Mesodermal cell (in vitro differentiated cells): Measurements from ENCODE around the gene TRIP6.

Experiments used
- H3K27ac ChIP-seq: 2 replicates; pipeline ENCODE4 v1.7.0; 2013; ENCODE audit warnings: mild to moderate bottlenecking, low read depth, low read length, moderate library complexity; ENCODE audit not compliant: severe bottlenecking
- H3K36me3 ChIP-seq: 2 replicates; pipeline ENCODE4 v1.7.1; 2013; ENCODE audit warnings: mild to moderate bottlenecking, low read length, moderate library complexity; ENCODE audit not compliant: control insufficient read depth, insufficient read depth
- H3K4me1 ChIP-seq: one replicate; pipeline ENCODE4 v1.7.1; 2013; ENCODE audit warnings: mild to moderate bottlenecking, low read length; ENCODE audit not compliant: insufficient read depth, control insufficient read depth, poor library complexity, severe bottlenecking
- H3K4me3 ChIP-seq: 2 replicates; pipeline ENCODE4 v1.7.0; 2013; ENCODE audit warnings: low read length, control low read depth, mild to moderate bottlenecking; ENCODE audit not compliant: insufficient read depth, poor library complexity, severe bottlenecking; ENCODE audit errors: extremely low read depth
- H3K9me3 ChIP-seq: 2 replicates; pipeline ENCODE4 v1.7.1; 2013; ENCODE audit warnings: mild to moderate bottlenecking, low read length, moderate library complexity; ENCODE audit not compliant: control insufficient read depth
- WGBS, 2 experiments: methylation state at CpG; one replicate each; pipeline ENCODE4 v1.1.5; 2013; ENCODE audit warnings: missing lambda C conversion rate in 2 of 2; ENCODE audit not compliant: insufficient coverage in 2 of 2; 5-methylcytosine and 5-hydroxymethylcytosine counted together

Gene TRIP6

DNA sequence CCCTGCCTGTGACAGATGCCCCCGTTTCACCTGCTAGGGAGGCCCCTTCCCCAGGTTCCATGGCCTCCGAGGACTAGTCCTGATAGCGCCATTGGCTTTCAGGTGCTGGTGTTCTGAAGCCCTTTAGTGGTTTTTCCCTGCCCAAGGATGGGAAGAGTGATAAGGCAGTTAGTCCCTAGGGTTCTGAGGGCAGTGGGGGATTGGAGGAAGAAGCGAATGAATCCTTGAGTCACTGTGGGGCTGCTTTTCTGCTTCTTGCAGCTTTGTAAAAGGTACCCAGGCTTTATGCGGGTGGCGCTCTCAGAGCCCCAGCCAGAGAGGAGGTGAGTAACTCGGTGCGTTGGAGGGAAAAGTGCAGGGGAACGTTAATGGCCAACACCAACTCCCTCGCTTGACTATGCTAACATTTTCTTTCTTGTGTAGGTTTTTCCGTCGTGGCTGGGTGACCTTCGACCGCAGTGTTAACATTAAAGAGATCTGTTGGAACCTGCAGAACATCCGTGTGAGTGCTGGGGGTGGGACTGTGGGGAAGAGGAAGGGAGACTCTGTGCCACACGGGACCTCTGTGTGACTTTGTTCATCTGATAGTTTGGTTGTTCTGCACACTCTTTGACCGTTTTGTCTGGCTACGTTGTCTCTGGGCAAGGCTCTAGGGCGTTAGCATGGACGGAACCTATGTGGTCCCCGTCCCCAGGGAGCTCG, 18.4 kb downstream of the TRIP6 start:
- Histone ChIP-seq H3K4me1 (peaks cover 22% of the 10 kb centered on the region), H3K36me3 (peaks cover 83% of the 10 kb centered on the region)
- WGBS, 2 experiments, result 95 to 97% methylated on average over 15 to 21 of the region's 22 CpGs

DNA sequence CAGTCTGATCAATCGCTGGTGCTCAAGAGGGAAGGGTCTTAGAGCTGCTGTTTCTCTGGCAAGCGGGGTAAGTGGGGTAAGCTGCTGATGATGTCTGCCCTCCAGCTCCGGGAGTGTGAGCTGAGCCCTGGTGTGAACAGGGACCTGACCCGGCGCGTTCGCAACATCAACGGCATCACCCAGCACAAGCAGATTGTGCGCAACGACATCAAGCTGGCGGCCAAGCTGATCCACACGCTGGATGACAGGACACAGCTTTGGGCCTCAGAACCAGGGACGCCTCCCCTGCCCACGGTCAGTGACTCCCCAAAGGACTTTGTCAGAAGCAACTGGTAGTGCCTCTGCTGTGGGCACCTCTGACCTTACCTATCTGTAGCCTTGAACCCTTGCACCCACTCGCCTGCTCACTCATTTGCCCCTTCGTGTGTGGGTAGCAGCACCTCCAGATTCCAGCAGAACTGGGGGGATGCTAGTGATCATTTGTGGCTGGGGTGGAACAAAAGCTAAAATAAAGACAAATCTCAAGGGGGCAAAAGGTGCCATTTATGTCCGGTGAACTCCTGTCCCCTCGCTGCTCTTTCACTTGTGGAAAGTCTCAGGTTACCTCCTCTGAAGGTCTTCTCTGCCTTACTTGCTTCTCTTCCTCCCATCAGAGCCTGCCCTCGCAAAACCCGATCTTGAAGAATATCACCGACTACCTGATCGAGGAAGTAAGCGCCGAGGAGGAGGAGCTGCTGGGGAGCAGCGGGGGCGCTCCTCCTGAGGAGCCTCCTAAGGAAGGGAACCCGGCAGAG, 19.2 kb downstream of the TRIP6 start:
- 96% methylated on average over 26 of the region's 27 CpGs for WGBS, 2 experiments
- peaks cover 76% of the 10 kb centered on the region for H3K36me3 ChIP-seq
- H3K4me1 ChIP-seq, result peaks cover 21% of the 10 kb centered on the region
- no peak overlapping the region for H3K4me3 ChIP-seq
- H3K27ac ChIP-seq, result peak overlapping the region; percentile 2
- H3K9me3 ChIP-seq, result no peaks in the 10 kb centered on the region

More for the DNA sequence above, 18.4 kb downstream of the TRIP6 start:
- no peak overlapping the region for H3K4me3 ChIP-seq
- no peaks in the 10 kb centered on the region for H3K9me3 ChIP-seq
- no peak overlapping the region for H3K27ac ChIP-seq

DNA sequence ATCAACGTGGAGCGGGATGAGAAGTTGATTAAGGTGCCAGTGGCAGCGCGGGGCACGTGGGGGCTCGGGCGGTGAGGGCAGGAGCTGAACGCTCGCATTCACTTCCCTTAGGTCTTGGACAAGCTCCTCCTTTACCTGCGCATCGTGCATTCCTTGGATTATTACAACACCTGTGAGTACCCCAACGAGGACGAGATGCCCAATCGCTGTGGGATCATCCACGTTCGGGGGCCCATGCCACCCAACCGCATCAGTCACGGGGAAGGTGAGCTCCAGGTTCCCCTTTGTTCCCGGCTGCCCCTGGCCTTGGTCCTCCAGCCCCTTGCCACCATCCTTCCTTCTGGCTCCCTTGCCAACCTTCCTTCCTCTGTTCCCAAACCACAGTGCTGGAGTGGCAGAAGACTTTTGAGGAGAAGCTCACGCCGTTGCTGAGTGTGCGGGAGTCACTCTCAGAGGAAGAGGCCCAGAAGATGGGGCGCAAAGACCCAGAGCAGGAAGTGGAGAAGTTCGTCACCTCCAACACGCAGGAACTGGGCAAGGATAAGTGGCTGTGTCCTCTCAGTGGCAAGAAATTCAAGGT, 19.8 kb downstream of the TRIP6 start:
- 94 to 95% methylated on average over 25 of the region's 25 CpGs for WGBS, 2 experiments
- Histone ChIP-seq H3K4me1 (peaks cover 20% of the 10 kb centered on the region), H3K36me3 (peaks cover 69% of the 10 kb centered on the region), H3K27ac (peak overlapping the region; percentile 2), H3K9me3 (no peaks in the 10 kb centered on the region), H3K4me3 (no peak overlapping the region)

DNA sequence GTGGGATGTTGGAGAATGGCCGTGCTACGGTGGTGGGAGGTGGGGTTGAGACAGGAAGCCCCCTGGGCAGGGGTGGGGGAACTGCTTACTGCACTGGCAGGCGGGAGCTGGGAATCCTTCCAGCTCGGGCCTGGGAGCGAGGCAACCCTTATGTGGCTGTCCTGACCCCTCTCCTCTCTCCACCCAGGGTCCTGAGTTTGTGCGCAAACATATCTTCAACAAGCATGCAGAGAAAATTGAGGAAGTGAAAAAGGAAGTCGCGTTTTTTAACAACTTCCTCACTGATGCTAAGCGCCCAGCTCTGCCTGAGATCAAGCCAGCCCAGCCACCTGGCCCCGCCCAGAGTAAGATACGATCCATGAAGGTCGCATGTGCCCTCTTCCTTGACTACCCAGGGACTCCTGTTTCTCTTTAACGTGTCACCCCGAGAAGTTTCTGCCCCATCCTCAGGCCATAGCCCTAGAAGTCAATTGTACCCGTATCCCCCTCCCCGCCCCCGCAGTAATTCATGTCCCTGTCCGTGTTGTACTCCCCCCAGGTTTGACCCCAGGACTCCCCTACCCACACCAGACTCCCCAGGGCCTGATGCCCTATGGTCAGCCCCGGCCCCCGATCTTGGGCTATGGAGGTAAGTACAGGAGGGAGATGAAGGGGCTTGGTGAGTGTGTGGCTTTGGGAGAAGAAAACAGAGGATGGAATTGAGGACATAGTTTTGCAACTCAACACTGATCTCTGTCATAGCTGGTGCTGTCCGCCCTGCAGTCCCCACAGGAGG, 20.5 kb downstream of the TRIP6 start:
- no peak overlapping the region for H3K4me3 ChIP-seq
- H3K36me3 ChIP-seq, result peaks cover 62% of the 10 kb centered on the region
- WGBS, 2 experiments, result 88 to 89% methylated on average over 12 to 16 of the region's 21 CpGs
- no peaks in the 10 kb centered on the region for H3K9me3 ChIP-seq
- H3K27ac ChIP-seq, result no peak overlapping the region
- H3K4me1 ChIP-seq, result peaks cover 22% of the 10 kb centered on the region

DNA sequence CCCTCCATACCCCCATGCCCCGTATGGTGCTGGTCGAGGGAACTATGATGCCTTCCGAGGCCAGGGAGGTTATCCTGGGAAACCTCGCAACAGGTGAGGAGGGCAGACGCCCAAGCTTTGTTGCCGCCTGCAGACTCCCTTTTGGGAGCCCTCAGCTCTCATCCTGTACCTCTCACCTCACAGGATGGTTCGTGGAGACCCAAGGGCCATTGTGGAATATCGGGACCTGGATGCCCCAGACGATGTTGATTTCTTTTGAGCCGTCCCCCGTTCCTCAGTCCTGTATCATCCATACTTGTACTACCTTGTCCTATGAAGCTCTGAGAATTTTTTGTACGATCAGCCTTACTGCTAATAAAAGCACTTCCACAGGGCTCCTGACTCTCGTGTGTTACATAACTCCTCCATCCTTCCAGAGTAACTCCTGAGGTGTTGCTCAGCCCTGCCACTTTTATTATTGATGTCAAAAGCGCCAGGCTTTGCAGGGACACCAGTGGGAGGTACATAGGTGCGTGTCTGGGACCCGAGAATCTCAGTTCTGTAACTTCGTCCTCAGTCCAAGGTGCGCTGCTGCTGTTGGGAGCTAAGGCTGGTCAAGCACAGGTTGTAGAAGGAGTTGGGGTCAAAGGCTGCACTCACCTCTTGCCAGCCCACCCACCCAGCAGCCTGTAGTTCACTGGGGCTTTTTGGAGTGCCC, 21.3 kb downstream of the TRIP6 start:
- H3K4me3 ChIP-seq, result peak overlapping the region; percentile 52
- peaks cover 58% of the 10 kb centered on the region for H3K36me3 ChIP-seq
- H3K4me1 ChIP-seq, result peaks cover 22% of the 10 kb centered on the region
- H3K9me3 ChIP-seq, result no peaks in the 10 kb centered on the region
- H3K27ac ChIP-seq, result peak overlapping the region; percentile 82
- WGBS, 2 experiments, result 84 to 88% methylated on average over 16 to 18 of the region's 18 CpGs

DNA sequence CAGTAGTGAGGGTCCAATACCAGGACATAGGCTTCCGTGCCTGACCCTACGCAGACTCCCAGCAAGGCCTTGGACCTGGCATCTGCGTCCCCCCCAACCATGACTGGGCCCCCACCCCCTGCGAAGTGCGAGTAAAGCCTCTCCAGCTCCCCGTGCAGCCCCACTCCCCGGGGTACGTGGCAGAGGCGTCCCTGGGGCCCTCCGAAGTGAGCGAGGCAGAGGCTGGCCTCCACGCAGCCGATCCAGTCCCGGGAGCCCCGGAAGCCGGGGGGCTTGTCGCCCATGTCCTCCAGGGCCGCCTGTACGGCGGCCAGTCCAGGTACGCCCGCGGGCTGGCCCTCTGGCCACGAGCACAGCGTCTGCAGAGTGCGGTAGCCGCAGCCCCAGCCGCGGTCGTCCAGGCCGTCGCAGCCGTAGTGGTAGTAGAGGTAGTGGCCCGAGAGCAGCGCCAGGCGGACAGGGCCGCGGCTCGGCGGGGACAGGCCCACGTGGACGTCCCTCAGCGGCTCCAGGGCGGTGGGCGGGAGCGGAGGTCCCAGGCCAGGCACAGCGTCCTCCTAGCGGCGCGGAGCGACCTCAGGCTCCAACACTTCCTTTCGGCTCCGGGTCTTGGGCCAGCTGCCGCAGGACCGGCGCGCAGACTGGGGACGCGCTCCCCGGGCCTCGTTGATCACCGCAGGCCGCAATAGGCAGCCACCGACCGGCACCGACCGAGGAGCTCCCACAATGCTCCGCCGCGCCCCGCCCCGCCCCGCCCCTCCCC, 22.0 kb downstream of the TRIP6 start, which contains the start of gene UFSP1:
TSS of gene UFSP1 (minus strand) at position 728 of the 763 bp plus-strand sequence. CDS start at position 284, 444 bp downstream.
- 3 to 4% methylated on average over 39 to 49 of the region's 73 CpGs for WGBS, 2 experiments
- H3K36me3 ChIP-seq, result peaks cover 51% of the 10 kb centered on the region
- H3K9me3 ChIP-seq, result no peaks in the 10 kb centered on the region
- H3K27ac ChIP-seq, result peak within 1 kb of the TSS; percentile 86
- peaks cover 15% of the 10 kb centered on the region for H3K4me1 ChIP-seq
- peak within 1 kb of the TSS; percentile 52 for H3K4me3 ChIP-seq

DNA sequence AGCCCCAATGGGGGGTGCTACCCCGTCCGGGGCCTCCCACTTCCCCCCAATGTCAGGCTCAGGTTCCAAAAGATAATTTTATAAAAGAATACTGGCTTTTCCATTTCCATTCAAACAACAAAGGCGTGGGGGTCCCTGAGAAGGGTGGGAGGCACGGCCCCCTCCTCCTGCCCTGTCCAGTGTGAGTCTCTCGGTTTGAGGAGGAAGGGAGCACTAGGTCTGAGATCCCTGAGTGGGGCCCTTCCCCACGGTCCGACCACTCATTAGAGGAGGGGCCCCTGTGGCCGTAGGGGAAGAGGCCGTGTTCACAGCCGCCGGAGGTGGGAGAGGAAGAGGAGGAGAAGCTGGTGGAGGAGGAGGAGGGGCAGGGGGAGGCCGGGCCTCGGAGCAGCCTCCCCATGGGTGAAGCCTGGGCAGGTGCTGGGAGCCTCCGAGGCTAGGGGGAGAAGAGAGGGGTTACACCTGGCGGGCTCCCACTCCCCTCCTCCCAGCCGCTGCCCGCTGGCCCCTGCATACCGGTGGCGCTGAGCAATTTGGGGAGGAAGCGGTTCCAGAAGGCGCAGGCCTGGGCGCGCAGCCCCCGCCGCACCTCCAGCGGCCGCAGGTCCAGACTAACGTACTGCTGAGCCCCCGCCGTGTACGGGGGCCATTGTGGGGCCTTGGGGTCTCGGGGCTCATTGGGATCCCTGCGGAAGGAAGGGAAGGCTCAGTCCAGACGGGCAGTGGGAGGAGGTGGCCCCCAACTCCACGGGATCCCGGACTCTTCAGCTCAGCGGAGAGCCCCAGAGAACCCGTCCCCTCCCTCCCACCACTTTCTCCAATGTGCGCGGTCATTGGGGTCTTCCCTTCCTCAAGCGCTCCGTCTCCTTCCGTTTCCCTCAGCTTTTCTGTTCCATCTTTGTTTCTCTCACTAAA, 23.7 kb downstream of the TRIP6 start:
- Histone ChIP-seq H3K4me3 (peak overlapping the region; percentile 52), H3K9me3 (no peaks in the 10 kb centered on the region), H3K36me3 (peaks cover 33% of the 10 kb centered on the region), H3K27ac (peak overlapping the region; percentile 86), H3K4me1 (peaks cover 15% of the 10 kb centered on the region)
- WGBS, 2 experiments, result 47 to 48% methylated on average over 26 to 31 of the region's 43 CpGs

DNA sequence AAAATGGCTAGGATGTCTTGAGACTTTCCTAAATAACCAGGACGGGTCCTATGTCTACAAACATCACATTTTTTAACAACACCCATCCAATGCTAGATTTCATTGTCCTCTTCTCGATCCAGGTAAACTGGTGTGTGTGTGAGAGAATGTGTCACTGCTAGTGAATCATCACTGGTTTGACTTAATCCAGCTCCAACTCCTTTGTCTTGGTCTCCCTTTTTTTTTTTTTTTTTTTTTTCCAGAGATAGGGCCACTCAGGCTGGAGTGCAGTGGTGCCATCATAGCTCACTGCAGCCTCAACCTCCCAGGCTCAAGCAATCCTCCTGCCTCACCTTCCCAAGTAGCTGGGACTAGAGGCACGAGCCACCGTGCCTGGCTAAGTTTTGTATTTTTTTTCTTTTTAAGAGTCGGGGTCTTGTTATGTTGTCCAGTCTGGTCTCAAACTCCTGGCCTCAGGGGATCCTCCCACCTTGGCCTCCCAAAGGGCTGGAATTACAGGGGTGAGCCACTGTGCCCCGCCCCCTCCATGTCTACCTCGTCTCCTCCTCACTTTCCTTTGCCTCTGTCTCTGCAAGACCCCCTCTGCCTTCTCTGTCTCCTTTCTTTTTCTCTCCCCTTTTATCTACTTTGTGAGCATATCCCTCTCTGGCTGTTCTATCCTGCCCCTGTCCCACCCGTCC, 24.5 kb downstream of the TRIP6 start:
- peak overlapping the region; percentile 86 for H3K27ac ChIP-seq
- no peak overlapping the region for H3K4me3 ChIP-seq
- H3K36me3 ChIP-seq, result peaks cover 25% of the 10 kb centered on the region
- 90 to 97% methylated on average over 3 to 4 of the region's 8 CpGs for whole genome bisulfite sequencing, 2 experiments
- no peaks in the 10 kb centered on the region for H3K9me3 ChIP-seq
- peaks cover 20% of the 10 kb centered on the region for H3K4me1 ChIP-seq
